ENCODE measurements around the gene UBR1. TPM values are rescaled to one million over a fixed set of nuclear protein-coding genes. Genes with fewer than 3 reads are reported as not detected.
"Not testable (repeated sequence)": the region's sequence is repeated elsewhere in the genome, so short reads cannot be mapped to it uniquely, and the experiment has no call there.

UBR1 gene
- total RNA-seq, 1 experiment from 2014 or later = 23.2 TPM

DNA sequence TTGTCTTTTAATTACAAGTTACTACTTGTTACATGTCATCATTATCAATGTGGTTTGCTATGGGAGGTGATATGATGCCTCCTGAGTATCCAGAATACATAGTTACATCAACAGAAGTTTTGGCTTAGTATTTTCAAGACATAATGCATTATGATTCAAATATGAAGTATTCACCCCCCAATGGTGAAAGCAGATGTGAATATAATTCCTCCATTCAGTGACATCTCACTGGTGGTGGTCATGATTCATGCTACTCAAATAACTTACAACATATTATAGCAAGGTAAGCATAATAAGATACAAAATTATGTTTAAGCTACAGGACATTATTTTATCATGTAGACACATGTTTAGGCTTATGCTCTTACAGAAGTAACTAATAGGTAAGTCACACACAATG is 150.3 kb downstream of the UBR1 start:
- H3K27me3 ChIP-seq (ENCODE audit: control insufficient read depth, insufficient read depth, low read length) = no peaks in the 10 kb centered on the region
- no peaks in the 10 kb centered on the region for H3K4me1 ChIP-seq (ENCODE audit: control insufficient read depth, insufficient read depth, low read length)
- H3K4me3 ChIP-seq (ENCODE audit: low read depth in 2 of 2, low read length in 2 of 2) = no peak overlapping the region
- no TSS peak for BruUV-seq (replicated peaks)
- ChIA-PET CTCF (no interaction called here), POLR2A (no interaction called here)
- intact Hi-C loops (cut with micrococcal nuclease; ENCODE audit: unreplicated experiment) = no loop called here
- H3K9me3 ChIP-seq (ENCODE audit: control insufficient read depth, insufficient read depth, low read depth, low read length) = no peaks in the 10 kb centered on the region
- ATAC-seq = no peak
- in situ Hi-C loops (cut with HindIII; ENCODE audit: low pct_unique_long_range_greater_than_20kb, low sequenced_read_pairs) = no loop called here
- peaks cover 4% of the 10 kb centered on the region for H3K36me3 ChIP-seq (ENCODE audit: control insufficient read depth, insufficient read depth, low read length)
- TF ChIP-seq REST (IDR thresholded peaks at IDR 0.05; ENCODE audit: insufficient read depth in 1 of 2, low read depth in 2 of 2, low read length in 1 of 2) (no peak), TCF7L2 (IDR thresholded peaks at IDR 0.05; ENCODE audit: low read depth, low read length) (no peak), SIN3A (IDR thresholded peaks at IDR 0.05; ENCODE audit: borderline replicate concordance, insufficient read depth, low read depth, low read length) (no peak), POLR2AphosphoS5 (IDR thresholded peaks at IDR 0.05; ENCODE audit: low read depth, low read length) (no peak)
- TF ChIP-seq, protein P1, sequence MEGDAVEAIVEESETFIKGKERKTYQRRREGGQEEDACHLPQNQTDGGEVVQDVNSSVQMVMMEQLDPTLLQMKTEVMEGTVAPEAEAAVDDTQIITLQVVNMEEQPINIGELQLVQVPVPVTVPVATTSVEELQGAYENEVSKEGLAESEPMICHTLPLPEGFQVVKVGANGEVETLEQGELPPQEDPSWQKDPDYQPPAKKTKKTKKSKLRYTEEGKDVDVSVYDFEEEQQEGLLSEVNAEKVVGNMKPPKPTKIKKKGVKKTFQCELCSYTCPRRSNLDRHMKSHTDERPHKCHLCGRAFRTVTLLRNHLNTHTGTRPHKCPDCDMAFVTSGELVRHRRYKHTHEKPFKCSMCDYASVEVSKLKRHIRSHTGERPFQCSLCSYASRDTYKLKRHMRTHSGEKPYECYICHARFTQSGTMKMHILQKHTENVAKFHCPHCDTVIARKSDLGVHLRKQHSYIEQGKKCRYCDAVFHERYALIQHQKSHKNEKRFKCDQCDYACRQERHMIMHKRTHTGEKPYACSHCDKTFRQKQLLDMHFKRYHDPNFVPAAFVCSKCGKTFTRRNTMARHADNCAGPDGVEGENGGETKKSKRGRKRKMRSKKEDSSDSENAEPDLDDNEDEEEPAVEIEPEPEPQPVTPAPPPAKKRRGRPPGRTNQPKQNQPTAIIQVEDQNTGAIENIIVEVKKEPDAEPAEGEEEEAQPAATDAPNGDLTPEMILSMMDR (IDR thresholded peaks at IDR 0.05) = no peak
- H3K27ac ChIP-seq (ENCODE audit: low read length) = no peak overlapping the region
- DNase-seq (ENCODE audit: low read depth, low spot score) = no peak

- peaks cover 3% of the 10 kb centered on the region for H3K36me3 ChIP-seq (ENCODE audit: control insufficient read depth, insufficient read depth, low read length)
- DNase-seq (ENCODE audit: low read depth, low spot score) (no peak), ATAC-seq (no peak)
- CTCF ChIA-PET = no interaction called here
- intact Hi-C loops (cut with micrococcal nuclease; ENCODE audit: unreplicated experiment) = no loop called here
- TF ChIP-seq SIN3A (IDR thresholded peaks at IDR 0.05; ENCODE audit: borderline replicate concordance, insufficient read depth, low read depth, low read length) = no peak
- TF ChIP-seq, protein P1 (IDR thresholded peaks at IDR 0.05) = no peak
- TF ChIP-seq POLR2AphosphoS5 (IDR thresholded peaks at IDR 0.05; ENCODE audit: low read depth, low read length) = no peak
- TF ChIP-seq REST (IDR thresholded peaks at IDR 0.05; ENCODE audit: insufficient read depth in 1 of 2, low read depth in 2 of 2, low read length in 1 of 2) = no peak
- no peak for TF ChIP-seq TCF7L2 (IDR thresholded peaks at IDR 0.05; ENCODE audit: low read depth, low read length)
- no peaks in the 10 kb centered on the region for H3K4me1 ChIP-seq (ENCODE audit: control insufficient read depth, insufficient read depth, low read length)
- H3K27ac ChIP-seq (ENCODE audit: low read length) = no peak overlapping the region
- no peaks in the 10 kb centered on the region for H3K27me3 ChIP-seq (ENCODE audit: control insufficient read depth, insufficient read depth, low read length)
- POLR2A ChIA-PET = no interaction called here
- H3K4me3 ChIP-seq (ENCODE audit: low read depth in 2 of 2, low read length in 2 of 2) = no peak overlapping the region
- BruUV-seq (replicated peaks) = no TSS peak
- in situ Hi-C loops (cut with HindIII; ENCODE audit: low pct_unique_long_range_greater_than_20kb, low sequenced_read_pairs) = no loop called here
- H3K9me3 ChIP-seq (ENCODE audit: control insufficient read depth, insufficient read depth, low read depth, low read length) = no peaks in the 10 kb centered on the region
Measured at GRCh38 chr15:42954291-42954690, 151.5 kb downstream of the UBR1 start.

DNA sequence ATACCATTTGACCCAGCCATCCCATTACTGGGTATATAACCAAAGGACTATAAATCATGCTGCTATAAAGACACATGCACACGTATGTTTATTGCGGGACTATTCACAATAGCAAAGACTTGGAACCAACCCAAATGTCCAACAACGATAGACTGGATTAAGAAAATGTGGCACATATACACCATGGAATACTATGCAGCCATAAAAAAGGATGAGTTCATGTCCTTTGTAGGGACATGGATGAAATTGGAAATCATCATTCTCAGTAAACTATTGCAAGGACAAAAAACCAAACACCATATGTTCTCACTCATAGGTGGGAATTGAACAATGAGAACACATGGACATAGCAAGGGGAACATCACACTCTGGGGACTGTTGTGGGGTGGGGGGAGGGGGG is 156.9 kb downstream of the UBR1 start:
- H3K36me3 ChIP-seq (ENCODE audit: control insufficient read depth, insufficient read depth, low read length) = peaks cover 17% of the 10 kb centered on the region
- not testable (repeated sequence) for ATAC-seq; DNase-seq (ENCODE audit: low read depth, low spot score)

More for the DNA sequence above, 156.9 kb downstream of the UBR1 start:
- BruUV-seq (replicated peaks); POLR2A ChIA-PET; H3K9me3 ChIP-seq (ENCODE audit: control insufficient read depth, insufficient read depth, low read depth, low read length); H3K27ac ChIP-seq (ENCODE audit: low read length); CTCF ChIA-PET; H3K27me3 ChIP-seq (ENCODE audit: control insufficient read depth, insufficient read depth, low read length); in situ Hi-C loops (cut with HindIII; ENCODE audit: low pct_unique_long_range_greater_than_20kb, low sequenced_read_pairs); intact Hi-C loops (cut with micrococcal nuclease; ENCODE audit: unreplicated experiment); H3K4me3 ChIP-seq (ENCODE audit: low read depth in 2 of 2, low read length in 2 of 2); H3K4me1 ChIP-seq (ENCODE audit: control insufficient read depth, insufficient read depth, low read length): not testable (repeated sequence)
